ENCODE data around the gene BSND.

DNA sequence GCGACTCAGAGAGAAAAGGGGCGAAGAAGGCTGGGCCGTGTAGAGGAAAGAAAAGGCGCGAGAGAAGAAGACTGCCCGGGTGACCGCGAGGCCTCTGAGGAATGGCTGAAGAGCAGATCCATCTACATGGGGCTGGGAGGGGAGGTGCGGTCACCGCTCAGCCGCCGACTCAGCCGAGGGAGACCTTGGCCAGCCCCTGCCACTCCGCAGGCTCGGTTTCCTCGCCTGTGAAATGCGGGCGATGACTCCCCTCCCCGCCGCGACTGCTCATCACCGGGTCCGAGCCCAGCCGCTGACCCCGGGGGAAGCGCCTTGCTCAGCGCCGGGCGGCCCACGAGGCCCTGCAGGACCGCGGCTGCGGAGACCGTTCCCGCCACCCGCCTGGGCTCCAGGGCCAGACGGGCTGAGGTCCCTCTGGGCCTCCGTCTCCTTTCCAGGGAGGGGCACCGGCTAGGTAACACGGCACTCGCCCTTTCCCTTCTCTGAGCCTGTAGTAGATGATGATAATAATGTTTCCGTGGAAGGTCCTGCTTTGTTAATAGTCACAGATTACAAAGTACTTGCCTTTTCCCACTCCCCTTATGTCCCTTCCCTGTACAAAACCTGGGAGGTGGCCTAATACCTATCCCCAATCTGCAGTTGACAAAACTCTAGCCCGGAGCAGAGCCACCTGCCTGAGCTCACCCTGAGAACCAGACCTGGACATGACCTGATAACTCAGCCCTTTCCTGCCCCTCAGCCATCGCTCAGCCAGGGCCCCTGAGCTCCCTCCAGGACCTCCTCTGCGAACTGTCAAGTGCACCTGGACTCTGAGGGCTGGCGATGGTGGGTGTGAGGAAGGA lies 1.6 kb upstream of the BSND start:
- TF ChIP-seq, protein P1, sequence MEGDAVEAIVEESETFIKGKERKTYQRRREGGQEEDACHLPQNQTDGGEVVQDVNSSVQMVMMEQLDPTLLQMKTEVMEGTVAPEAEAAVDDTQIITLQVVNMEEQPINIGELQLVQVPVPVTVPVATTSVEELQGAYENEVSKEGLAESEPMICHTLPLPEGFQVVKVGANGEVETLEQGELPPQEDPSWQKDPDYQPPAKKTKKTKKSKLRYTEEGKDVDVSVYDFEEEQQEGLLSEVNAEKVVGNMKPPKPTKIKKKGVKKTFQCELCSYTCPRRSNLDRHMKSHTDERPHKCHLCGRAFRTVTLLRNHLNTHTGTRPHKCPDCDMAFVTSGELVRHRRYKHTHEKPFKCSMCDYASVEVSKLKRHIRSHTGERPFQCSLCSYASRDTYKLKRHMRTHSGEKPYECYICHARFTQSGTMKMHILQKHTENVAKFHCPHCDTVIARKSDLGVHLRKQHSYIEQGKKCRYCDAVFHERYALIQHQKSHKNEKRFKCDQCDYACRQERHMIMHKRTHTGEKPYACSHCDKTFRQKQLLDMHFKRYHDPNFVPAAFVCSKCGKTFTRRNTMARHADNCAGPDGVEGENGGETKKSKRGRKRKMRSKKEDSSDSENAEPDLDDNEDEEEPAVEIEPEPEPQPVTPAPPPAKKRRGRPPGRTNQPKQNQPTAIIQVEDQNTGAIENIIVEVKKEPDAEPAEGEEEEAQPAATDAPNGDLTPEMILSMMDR (IDR thresholded peaks at IDR 0.05) = no peak
- TF ChIP-seq POLR2A (IDR thresholded peaks at IDR 0.05) (no peak), EP300 (IDR thresholded peaks at IDR 0.05) (no peak), POLR2AphosphoS5 (IDR thresholded peaks at IDR 0.05) (no peak)

Measured in stomach (tissue), 4 donors.